ENCODE measurements around the gene NKAPL. TPM values are rescaled to one million over a fixed set of nuclear protein-coding genes. Genes with fewer than 3 reads are reported as not detected.
A peak's percentile ranks its signal among the peaks of the same experiment; 100 is the strongest.

The NKAPL gene
- polyA plus RNA-seq, 2 of the 4 experiments (the other 2 are of a cell fraction), result not detected

DNA sequence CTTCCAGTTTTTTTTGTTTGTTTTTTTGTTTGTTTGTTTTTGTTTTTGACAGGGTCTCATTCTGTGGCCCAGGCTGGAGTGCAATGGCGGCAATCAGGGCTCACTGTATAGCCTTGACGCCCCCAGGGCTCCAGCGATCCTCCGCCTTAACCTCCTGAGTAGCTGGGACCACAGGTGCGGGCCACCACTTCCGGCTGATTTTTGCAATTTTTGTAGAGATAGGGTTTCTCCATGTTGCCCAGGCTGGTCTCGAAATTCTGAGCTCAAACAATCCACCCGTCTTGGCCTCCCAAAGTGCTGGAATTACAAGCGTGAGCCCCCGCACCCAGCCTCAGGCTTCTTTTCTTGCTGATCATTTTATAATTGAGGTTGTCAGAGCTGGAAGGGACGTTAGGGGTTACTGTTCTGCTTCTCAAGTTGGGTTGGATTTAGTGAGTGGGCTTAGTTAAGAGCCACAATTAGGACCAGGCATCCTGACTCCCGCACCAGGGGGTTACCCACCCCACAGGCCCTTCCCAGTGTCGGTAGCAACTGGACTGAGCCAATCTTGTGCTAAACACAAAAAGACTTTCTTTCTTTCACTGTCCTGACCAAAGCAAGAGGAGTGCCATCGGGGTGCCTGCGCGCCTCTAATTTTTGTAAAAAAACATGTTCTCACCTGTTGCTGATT is 47.1 kb upstream of the NKAPL start:
- DNase-seq (ENCODE audit: low read depth in 1 of 2, low spot score in 1 of 2) (no peak), ATAC-seq (peak; percentile 42 to 62; a peak in 5 of 6 replicates), FAIRE-seq (no peak)
- CTCF ChIA-PET, result no interaction called here
- H3K27ac ChIP-seq, result peak overlapping the region; percentile 26 to 73; a peak in 5 of 6 replicates
- peaks cover 5% of the 10 kb centered on the region; the same call in 1 of the 3 replicates for H3K4me1 ChIP-seq
- no peak for TF ChIP-seq CBX2 (IDR thresholded peaks at IDR 0.05; ENCODE audit: borderline replicate concordance, low read depth)
- TF ChIP-seq, protein P1, sequence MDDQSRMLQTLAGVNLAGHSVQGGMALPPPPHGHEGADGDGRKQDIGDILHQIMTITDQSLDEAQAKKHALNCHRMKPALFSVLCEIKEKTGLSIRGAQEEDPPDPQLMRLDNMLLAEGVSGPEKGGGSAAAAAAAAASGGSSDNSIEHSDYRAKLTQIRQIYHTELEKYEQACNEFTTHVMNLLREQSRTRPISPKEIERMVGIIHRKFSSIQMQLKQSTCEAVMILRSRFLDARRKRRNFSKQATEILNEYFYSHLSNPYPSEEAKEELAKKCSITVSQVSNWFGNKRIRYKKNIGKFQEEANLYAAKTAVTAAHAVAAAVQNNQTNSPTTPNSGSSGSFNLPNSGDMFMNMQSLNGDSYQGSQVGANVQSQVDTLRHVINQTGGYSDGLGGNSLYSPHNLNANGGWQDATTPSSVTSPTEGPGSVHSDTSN (IDR thresholded peaks at IDR 0.05), result no peak
- peak overlapping the region; percentile 52 for H3K4me3 ChIP-seq
- H3K9me3 ChIP-seq, result no peaks in the 10 kb centered on the region
- WGBS (ENCODE audit: missing lambda C conversion rate), result 63% methylated on average over 16 of the region's 16 CpGs
- H3K4me2 ChIP-seq, result peak overlapping the region; percentile 80
- POLR2A ChIA-PET, result no interaction called here

DNA sequence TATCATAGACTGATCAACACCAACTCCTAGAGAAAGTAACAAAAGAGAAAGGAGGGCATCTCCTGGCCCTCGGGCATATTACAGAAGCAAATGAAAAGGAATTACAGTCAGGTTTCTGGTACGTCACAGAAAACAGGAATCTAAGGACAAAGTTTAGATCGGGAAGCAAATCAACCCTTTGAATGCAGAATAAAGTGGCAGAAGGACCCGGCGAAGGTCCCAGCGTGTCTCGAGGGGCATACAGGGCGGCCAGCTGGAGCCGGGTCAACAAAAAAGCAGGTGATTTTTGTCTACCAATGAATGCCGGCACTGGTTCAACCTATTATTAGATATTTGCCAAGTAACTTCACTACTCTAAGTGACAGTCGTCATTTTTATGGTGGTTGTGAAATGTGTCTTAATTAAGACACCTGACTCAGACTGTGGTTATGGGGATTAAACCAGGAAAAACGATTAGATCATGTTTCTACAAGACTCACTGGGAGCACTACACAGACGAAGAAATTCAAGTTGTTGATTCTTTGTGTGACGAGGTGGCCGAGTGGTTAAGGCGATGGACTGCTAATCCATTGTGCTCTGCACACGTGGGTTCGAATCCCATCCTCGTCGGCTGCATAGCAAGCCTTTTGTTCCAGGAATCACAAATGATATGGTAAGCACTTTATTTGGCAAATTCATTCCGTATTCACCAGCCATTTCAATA is 46.4 kb upstream of the NKAPL start:
- DNase-seq (ENCODE audit: low read depth in 1 of 2, low spot score in 1 of 2) (peak; percentile 73 to 87), FAIRE-seq (no peak), ATAC-seq (peak; percentile 82 to 92)
- Histone ChIP-seq H3K4me2 (peak overlapping the region; percentile 80), H3K9me3 (no peaks in the 10 kb centered on the region), H3K4me3 (peak overlapping the region; percentile 52), H3K4me1 (peaks cover 5% of the 10 kb centered on the region; the same call in 1 of the 3 replicates), H3K27ac (peak overlapping the region; percentile 26 to 73; a peak in 5 of 6 replicates)
- CTCF ChIA-PET, result interaction anchor here (0.6 kb wide), 1 partner anchor 72 kb away, joined by 3 read pairs; no protein-coding TSS in a partner anchor
- POLR2A ChIA-PET, result no interaction called here
- under 1% methylated on average over 21 of the region's 21 CpGs for WGBS (ENCODE audit: missing lambda C conversion rate)
- TF ChIP-seq, protein P2, sequence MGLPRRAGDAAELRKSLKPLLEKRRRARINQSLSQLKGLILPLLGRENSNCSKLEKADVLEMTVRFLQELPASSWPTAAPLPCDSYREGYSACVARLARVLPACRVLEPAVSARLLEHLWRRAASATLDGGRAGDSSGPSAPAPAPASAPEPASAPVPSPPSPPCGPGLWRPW (IDR thresholded peaks at IDR 0.05), result no peak
- TF ChIP-seq, protein P3, sequence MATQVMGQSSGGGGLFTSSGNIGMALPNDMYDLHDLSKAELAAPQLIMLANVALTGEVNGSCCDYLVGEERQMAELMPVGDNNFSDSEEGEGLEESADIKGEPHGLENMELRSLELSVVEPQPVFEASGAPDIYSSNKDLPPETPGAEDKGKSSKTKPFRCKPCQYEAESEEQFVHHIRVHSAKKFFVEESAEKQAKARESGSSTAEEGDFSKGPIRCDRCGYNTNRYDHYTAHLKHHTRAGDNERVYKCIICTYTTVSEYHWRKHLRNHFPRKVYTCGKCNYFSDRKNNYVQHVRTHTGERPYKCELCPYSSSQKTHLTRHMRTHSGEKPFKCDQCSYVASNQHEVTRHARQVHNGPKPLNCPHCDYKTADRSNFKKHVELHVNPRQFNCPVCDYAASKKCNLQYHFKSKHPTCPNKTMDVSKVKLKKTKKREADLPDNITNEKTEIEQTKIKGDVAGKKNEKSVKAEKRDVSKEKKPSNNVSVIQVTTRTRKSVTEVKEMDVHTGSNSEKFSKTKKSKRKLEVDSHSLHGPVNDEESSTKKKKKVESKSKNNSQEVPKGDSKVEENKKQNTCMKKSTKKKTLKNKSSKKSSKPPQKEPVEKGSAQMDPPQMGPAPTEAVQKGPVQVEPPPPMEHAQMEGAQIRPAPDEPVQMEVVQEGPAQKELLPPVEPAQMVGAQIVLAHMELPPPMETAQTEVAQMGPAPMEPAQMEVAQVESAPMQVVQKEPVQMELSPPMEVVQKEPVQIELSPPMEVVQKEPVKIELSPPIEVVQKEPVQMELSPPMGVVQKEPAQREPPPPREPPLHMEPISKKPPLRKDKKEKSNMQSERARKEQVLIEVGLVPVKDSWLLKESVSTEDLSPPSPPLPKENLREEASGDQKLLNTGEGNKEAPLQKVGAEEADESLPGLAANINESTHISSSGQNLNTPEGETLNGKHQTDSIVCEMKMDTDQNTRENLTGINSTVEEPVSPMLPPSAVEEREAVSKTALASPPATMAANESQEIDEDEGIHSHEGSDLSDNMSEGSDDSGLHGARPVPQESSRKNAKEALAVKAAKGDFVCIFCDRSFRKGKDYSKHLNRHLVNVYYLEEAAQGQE (IDR thresholded peaks at IDR 0.05), result no peak
- TF ChIP-seq, protein P1 (IDR thresholded peaks at IDR 0.05), result no peak
- TF ChIP-seq RARB (CRISPR knock-in tag; IDR thresholded peaks at IDR 0.05) (no peak), EP300 (IDR thresholded peaks at IDR 0.05) (no peak), PHF8 (IDR thresholded peaks at IDR 0.05; ENCODE audit: borderline replicate concordance, low read depth) (no peak), RFX5 (IDR thresholded peaks at IDR 0.05) (no peak), GATA3 (IDR thresholded peaks at IDR 0.05; ENCODE audit: borderline replicate concordance) (no peak), HOXA7 (CRISPR knock-in tag; IDR thresholded peaks at IDR 0.05) (no peak), HEYL (CRISPR knock-in tag; IDR thresholded peaks at IDR 0.05) (no peak), FOSB (CRISPR knock-in tag; IDR thresholded peaks at IDR 0.05) (no peak), CHD2 (IDR thresholded peaks at IDR 0.05; ENCODE audit: low read length, partially characterized antibody) (no peak), KDM5A (IDR thresholded peaks at IDR 0.05) (0 out of 2 replicates have a peak, but pooled peaks have one; percentile 44), SREBF2 (IDR thresholded peaks at IDR 0.05) (peak; percentile 67), CHD4 (IDR thresholded peaks at IDR 0.05; ENCODE audit: borderline replicate concordance) (no peak), HDAC2 (IDR thresholded peaks at IDR 0.05) (no peak), MAZ (IDR thresholded peaks at IDR 0.05; ENCODE audit: borderline replicate concordance, low read depth, low read length) (no peak), FOSL2 (IDR thresholded peaks at IDR 0.05) (no peak), FOSL2 (CRISPR knock-in tag; IDR thresholded peaks at IDR 0.05) (no peak), HOXB13 (CRISPR knock-in tag; IDR thresholded peaks at IDR 0.05; ENCODE audit: low read depth) (no peak)
- TF ChIP-seq, protein P4, sequence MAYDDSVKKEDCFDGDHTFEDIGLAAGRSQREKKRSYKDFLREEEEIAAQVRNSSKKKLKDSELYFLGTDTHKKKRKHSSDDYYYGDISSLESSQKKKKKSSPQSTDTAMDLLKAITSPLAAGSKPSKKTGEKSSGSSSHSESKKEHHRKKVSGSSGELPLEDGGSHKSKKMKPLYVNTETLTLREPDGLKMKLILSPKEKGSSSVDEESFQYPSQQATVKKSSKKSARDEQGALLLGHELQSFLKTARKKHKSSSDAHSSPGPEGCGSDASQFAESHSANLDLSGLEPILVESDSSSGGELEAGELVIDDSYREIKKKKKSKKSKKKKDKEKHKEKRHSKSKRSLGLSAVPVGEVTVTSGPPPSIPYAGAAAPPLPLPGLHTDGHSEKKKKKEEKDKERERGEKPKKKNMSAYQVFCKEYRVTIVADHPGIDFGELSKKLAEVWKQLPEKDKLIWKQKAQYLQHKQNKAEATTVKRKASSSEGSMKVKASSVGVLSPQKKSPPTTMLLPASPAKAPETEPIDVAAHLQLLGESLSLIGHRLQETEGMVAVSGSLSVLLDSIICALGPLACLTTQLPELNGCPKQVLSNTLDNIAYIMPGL (CRISPR knock-in tag; IDR thresholded peaks at IDR 0.05; ENCODE audit: borderline replicate concordance), result 0 out of 2 replicates have a peak, but pooled peaks have one; percentile 51
- TF ChIP-seq, protein P5, sequence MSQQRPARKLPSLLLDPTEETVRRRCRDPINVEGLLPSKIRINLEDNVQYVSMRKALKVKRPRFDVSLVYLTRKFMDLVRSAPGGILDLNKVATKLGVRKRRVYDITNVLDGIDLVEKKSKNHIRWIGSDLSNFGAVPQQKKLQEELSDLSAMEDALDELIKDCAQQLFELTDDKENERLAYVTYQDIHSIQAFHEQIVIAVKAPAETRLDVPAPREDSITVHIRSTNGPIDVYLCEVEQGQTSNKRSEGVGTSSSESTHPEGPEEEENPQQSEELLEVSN (IDR thresholded peaks at IDR 0.05; ENCODE audit: borderline replicate concordance, low read depth), result no peak
- TF ChIP-seq, protein P6, sequence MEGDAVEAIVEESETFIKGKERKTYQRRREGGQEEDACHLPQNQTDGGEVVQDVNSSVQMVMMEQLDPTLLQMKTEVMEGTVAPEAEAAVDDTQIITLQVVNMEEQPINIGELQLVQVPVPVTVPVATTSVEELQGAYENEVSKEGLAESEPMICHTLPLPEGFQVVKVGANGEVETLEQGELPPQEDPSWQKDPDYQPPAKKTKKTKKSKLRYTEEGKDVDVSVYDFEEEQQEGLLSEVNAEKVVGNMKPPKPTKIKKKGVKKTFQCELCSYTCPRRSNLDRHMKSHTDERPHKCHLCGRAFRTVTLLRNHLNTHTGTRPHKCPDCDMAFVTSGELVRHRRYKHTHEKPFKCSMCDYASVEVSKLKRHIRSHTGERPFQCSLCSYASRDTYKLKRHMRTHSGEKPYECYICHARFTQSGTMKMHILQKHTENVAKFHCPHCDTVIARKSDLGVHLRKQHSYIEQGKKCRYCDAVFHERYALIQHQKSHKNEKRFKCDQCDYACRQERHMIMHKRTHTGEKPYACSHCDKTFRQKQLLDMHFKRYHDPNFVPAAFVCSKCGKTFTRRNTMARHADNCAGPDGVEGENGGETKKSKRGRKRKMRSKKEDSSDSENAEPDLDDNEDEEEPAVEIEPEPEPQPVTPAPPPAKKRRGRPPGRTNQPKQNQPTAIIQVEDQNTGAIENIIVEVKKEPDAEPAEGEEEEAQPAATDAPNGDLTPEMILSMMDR (IDR thresholded peaks at IDR 0.05), result peak; percentile 31; the same call in 2 of the 3 replicates

Data from A549 (cell line).